SH-SY5Y (cell line): ENCODE results near the gene PRSS56.

Experiments used
- GATA2 ChIP-seq: IDR thresholded peaks from 2 replicates; pipeline ENCODE4 v1.6.1; 2011; ENCODE audit warnings: mild to moderate bottlenecking, low read depth, low read length
- GATA3 ChIP-seq: IDR thresholded peaks from 2 replicates; pipeline ENCODE4 v1.6.1; 2011; ENCODE audit warnings: low read depth, mild to moderate bottlenecking, low read length, moderate library complexity

The PRSS56 gene

DNA sequence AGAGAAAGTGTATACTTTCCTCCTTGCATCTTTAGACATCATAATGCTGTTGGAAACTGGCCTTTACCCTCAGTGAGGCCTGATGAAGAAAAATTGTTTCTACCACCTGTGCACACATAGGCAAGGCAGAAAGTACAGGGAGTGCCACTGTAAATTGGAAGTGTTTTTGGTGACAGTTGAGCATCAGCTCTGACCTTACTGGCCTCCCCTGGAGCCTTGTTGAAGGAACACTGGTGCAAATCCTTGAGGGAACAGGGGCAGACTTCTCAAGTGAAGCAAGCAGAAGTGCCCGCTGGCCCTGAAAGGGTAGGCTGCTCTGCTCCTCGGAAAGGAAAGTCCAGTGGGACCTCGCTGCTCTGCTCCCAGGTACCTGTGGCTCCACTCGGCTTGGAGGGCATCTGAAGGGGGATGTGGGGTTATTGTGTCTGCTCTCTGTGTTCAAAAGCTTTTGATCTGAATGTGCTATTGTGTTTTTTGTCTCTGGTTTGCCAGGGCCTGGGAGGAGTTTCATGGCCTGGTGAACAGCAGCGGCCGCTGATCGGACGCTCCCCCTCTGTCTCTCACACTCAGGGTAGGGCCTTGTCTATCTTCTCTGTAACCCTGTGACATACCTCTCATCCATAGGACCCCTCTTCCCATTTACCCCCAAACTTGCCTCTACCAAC, 53.7 kb downstream of the PRSS56 start:
- TF ChIP-seq GATA2 (no peak), GATA3 (no peak)

DNA sequence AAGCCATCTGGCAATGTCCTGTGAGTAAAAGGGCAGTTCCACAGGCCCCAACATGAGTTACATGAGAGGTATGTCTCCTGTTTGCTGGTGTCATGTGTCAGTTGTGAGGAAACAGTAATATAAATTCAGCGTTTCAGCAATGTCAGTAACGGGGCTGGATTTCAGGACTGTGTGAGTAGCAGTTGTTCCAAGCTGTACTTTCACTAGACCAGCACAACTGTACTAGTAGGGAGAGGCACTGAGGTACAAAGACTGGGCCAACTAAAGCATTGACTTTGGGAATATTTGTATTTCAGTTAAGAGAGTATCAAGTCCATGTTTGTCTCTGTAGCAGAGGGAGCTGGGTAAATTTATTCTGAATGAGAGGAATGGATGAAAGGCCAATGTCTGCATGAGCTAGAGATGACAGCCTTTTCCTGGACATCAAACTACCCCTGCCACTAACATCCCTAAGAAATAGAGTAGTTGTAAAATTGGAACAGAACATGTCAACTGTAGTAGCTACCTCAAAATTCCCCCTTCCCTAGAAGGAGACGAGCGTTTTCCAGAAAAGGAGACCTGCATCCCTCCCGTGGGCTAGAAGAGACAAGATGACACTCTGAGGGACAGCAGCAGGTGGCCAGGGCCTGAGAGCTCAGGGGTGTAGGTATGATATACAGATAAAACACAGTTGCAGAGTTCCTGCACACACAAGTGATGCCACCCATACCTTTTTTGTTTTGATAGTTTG, 54.7 kb downstream of the PRSS56 start:
- TF ChIP-seq GATA2, result no peak
